GM21619 (cell line): ENCODE data around the gene MYO6.

ENCODE experiments used
- ATAC-seq: cut with Tn5 transposase; IDR thresholded peaks from one replicate; pipeline ENCODE4 v1.9.1; 2021; ENCODE audit not compliant: unreplicated experiment

The MYO6 gene

GRCh38 chr6:75819776-75820487, 70.9 kb downstream of the MYO6 start:
- no peak for ATAC-seq

- ATAC-seq = peak; percentile 71
Measured at GRCh38 chr6:75824160-75824559, 75.1 kb downstream of the MYO6 start.

- no peak for ATAC-seq
Measured at GRCh38 chr6:75827163-75827562, 78.1 kb downstream of the MYO6 start.

GRCh38 chr6:75830959-75831885, 82.2 kb downstream of the MYO6 start:
- ATAC-seq = peak; percentile 90

GRCh38 chr6:75834447-75834846, 85.4 kb downstream of the MYO6 start:
- ATAC-seq = no peak

GRCh38 chr6:75842191-75842590, 93.2 kb downstream of the MYO6 start:
- no peak for ATAC-seq

GRCh38 chr6:75842732-75843131, 93.7 kb downstream of the MYO6 start:
- no peak for ATAC-seq

GRCh38 chr6:75843396-75843795, 94.4 kb downstream of the MYO6 start:
- ATAC-seq = no peak

GRCh38 chr6:75848274-75848673, 99.2 kb downstream of the MYO6 start:
- no peak for ATAC-seq

GRCh38 chr6:75849329-75850025, 100.4 kb downstream of the MYO6 start:
- ATAC-seq = no peak

- no peak for ATAC-seq
Measured at GRCh38 chr6:75850026-75850833, 101.2 kb downstream of the MYO6 start.

- no peak for ATAC-seq
Measured at GRCh38 chr6:75852721-75853120, 103.7 kb downstream of the MYO6 start.

- no peak for ATAC-seq
Measured at GRCh38 chr6:75853806-75854205, 104.8 kb downstream of the MYO6 start.

GRCh38 chr6:75855052-75855451, 106.0 kb downstream of the MYO6 start:
- ATAC-seq = no peak

- ATAC-seq = no peak
Measured at GRCh38 chr6:75856902-75857301, 107.9 kb downstream of the MYO6 start.

GRCh38 chr6:75863001-75863400, 114.0 kb downstream of the MYO6 start:
- ATAC-seq = no peak

- ATAC-seq = no peak
Measured at GRCh38 chr6:75863784-75864183, 114.7 kb downstream of the MYO6 start.

- no peak for ATAC-seq
Measured at GRCh38 chr6:75864446-75864845, 115.4 kb downstream of the MYO6 start.

GRCh38 chr6:75870389-75870788, 121.3 kb downstream of the MYO6 start:
- no peak for ATAC-seq

GRCh38 chr6:75874224-75874623, 125.2 kb downstream of the MYO6 start:
- no peak for ATAC-seq

- ATAC-seq = no peak
Measured at GRCh38 chr6:75876152-75876551, 127.1 kb downstream of the MYO6 start.
